Colon (tissue), 2 donors: ENCODE results near the gene CBX1.
"Not testable (repeated sequence)": the region's sequence is repeated elsewhere in the genome, so short reads cannot be mapped to it uniquely, and the experiment has no call there.

ENCODE experiments used
- FAIRE-seq: peaks from 2 replicates; lab custom pipeline; 2012; peaks lifted over from hg19 to GRCh38; lab: Jason Lieb, UNC
- donor health status: control.
- donor health status: control.

The CBX1 gene

GRCh38 chr17:48072811-48073210 lies 28.5 kb downstream of the CBX1 start:
- FAIRE-seq, result not testable (repeated sequence)

GRCh38 chr17:48071654-48072053 lies 29.6 kb downstream of the CBX1 start:
- FAIRE-seq, result no peak

- FAIRE-seq, result no peak
Observed at GRCh38 chr17:48070195-48070594, 31.1 kb downstream of the CBX1 start.

- no peak for FAIRE-seq
Observed at GRCh38 chr17:48068491-48068961, 32.8 kb downstream of the CBX1 start.

GRCh38 chr17:48067808-48068207 lies 33.5 kb downstream of the CBX1 start:
- not testable (repeated sequence) for FAIRE-seq

- FAIRE-seq, result no peak
Observed at GRCh38 chr17:48067245-48067644, 34.0 kb downstream of the CBX1 start.

GRCh38 chr17:48066656-48067055 lies 34.6 kb downstream of the CBX1 start:
- no peak for FAIRE-seq

- no peak for FAIRE-seq
Observed at GRCh38 chr17:48066192-48066591, 35.1 kb downstream of the CBX1 start.

GRCh38 chr17:48064638-48065037 lies 36.6 kb downstream of the CBX1 start:
- FAIRE-seq, result no peak

GRCh38 chr17:48062273-48062672 lies 39.0 kb downstream of the CBX1 start:
- no peak for FAIRE-seq

GRCh38 chr17:48060249-48060648 lies 41.0 kb downstream of the CBX1 start:
- FAIRE-seq, result no peak

- no peak for FAIRE-seq
Observed at GRCh38 chr17:48059125-48059668, 42.1 kb downstream of the CBX1 start.

GRCh38 chr17:48058393-48059124 lies 42.7 kb downstream of the CBX1 start:
- no peak for FAIRE-seq

- no peak for FAIRE-seq
Observed at GRCh38 chr17:48057626-48058025, 43.7 kb downstream of the CBX1 start.

- FAIRE-seq, result no peak
Observed at GRCh38 chr17:48056879-48057278, 44.4 kb downstream of the CBX1 start.

GRCh38 chr17:48056246-48056745 lies 45.0 kb downstream of the CBX1 start:
- no peak for FAIRE-seq

- FAIRE-seq, result no peak
Observed at GRCh38 chr17:48055531-48056245, 45.6 kb downstream of the CBX1 start.

GRCh38 chr17:48054238-48055185 lies 46.8 kb downstream of the CBX1 start:
- FAIRE-seq, result no peak

- no peak for FAIRE-seq
Observed at GRCh38 chr17:48053758-48054237, 47.5 kb downstream of the CBX1 start.

GRCh38 chr17:48052956-48053757 lies 48.1 kb downstream of the CBX1 start:
- no peak for FAIRE-seq
